ENCODE data around the gene BANP. TPM values are rescaled to one million over a fixed set of nuclear protein-coding genes. Genes with fewer than 3 reads are reported as not detected.
"Not testable (repeated sequence)": the region's sequence is repeated elsewhere in the genome, so short reads cannot be mapped to it uniquely, and the experiment has no call there.

BANP gene
- total and polyA plus RNA-seq, 4 donors, result 7.4 to 35.6 (median 19.7) TPM

DNA sequence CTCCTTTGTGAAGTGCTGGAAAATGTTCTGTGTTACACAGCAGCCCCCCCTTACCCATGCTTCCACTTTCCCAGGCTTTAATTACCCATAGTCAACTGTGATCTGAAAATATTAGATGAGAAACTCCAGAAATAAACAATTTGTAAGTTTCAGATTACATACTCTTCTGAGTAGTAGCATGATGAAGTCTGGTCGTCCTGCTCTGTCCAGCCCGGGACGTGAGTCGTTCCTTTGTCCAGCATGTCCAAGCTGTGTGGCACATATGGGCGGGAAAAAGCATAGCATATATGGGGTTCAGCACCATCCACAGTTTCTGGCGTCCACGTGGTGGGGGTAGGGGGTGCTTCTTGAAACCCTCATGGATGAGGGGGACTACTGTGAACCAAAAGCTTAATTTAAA lies 83.5 kb downstream of the BANP start:
- no peak overlapping the region for H3K4me3 ChIP-seq (ENCODE audit: low read length in 2 of 2)
- intact Hi-C loops (cut with DNase I), result no loop called here
- H3K36me3 ChIP-seq (ENCODE audit: control insufficient read depth in 1 of 2, insufficient read depth in 2 of 2, low read length in 1 of 2), result no peaks in the 10 kb centered on the region
- H3K27me3 ChIP-seq (ENCODE audit: control insufficient read depth in 1 of 2, insufficient read depth in 2 of 2, low read length in 1 of 2), result no peaks in the 10 kb centered on the region
- no peak overlapping the region for H3K27ac ChIP-seq (ENCODE audit: low read depth in 1 of 2, low read length in 2 of 2)
- peak in 1 of 2 donors; percentile 40 for DNase-seq
- WGBS, 2 donors, result 90 to 92% methylated on average over 7 of the region's 7 CpGs
- ATAC-seq (ENCODE audit: low FRiP score), result no peak
- H3K4me1 ChIP-seq (ENCODE audit: control insufficient read depth in 1 of 2, insufficient read depth in 2 of 2, low read length in 2 of 2), result no peaks in the 10 kb centered on the region
- no peaks in the 10 kb centered on the region for H3K9me3 ChIP-seq (ENCODE audit: control insufficient read depth, low read length)

- WGBS, 2 donors, result 93% methylated on average over 14 of the region's 14 CpGs
- no peaks in the 10 kb centered on the region for H3K4me1 ChIP-seq (ENCODE audit: control insufficient read depth in 1 of 2, insufficient read depth in 2 of 2, low read length in 2 of 2)
- DNase-seq (peak; percentile 32 to 65), ATAC-seq (ENCODE audit: low FRiP score) (no peak)
- H3K27me3 ChIP-seq (ENCODE audit: control insufficient read depth in 1 of 2, insufficient read depth in 2 of 2, low read length in 1 of 2), result no peaks in the 10 kb centered on the region
- H3K27ac ChIP-seq (ENCODE audit: low read depth in 1 of 2, low read length in 2 of 2), result no peak overlapping the region
- no peaks in the 10 kb centered on the region for H3K9me3 ChIP-seq (ENCODE audit: control insufficient read depth, low read length)
- no peaks in the 10 kb centered on the region for H3K36me3 ChIP-seq (ENCODE audit: control insufficient read depth in 1 of 2, insufficient read depth in 2 of 2, low read length in 1 of 2)
- intact Hi-C loops (cut with DNase I), result no loop called here
- H3K4me3 ChIP-seq (ENCODE audit: low read length in 2 of 2), result no peak overlapping the region
Measured at GRCh38 chr16:88035292-88035691, 84.1 kb downstream of the BANP start.

DNA sequence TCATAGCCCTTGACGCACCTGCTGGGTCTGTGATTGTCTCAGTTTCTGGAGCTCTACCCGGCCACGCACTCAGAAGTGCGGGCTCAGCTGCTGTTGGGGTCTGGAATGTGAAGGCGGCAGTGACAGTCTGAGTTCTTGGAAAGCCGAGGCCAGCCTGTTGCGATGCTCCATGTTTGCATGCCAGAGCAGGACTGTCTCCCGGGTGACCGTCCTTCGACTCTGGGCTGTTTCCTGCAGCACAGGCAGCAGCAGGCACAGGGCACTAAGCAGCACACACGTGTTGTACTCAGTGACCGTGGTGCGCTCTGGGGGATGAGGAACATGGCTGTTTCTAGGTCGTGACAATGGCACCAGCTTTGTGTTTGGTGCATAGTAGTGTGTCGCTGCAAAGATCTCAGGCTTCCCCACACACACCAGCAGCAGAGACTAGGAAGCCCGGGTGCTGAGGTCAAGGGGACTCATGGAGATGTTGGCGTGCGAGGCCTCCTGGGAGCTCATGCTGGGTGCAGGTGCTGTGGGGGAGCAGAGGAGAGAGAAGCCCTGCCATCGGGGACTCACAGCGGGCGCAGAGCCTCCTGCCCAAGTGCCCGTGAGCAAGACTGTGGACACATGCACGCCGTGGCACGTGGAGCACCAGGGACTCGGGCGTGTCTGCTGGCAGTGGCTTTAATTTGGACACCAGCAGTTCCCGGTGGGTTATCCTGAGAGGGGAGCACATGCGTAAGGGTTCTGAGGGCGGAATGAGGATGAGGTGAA lies 84.8 kb downstream of the BANP start:
- H3K4me1 ChIP-seq (ENCODE audit: control insufficient read depth in 1 of 2, insufficient read depth in 2 of 2, low read length in 2 of 2); H3K27me3 ChIP-seq (ENCODE audit: control insufficient read depth in 1 of 2, insufficient read depth in 2 of 2, low read length in 1 of 2); H3K36me3 ChIP-seq (ENCODE audit: control insufficient read depth in 1 of 2, insufficient read depth in 2 of 2, low read length in 1 of 2); H3K4me3 ChIP-seq (ENCODE audit: low read length in 2 of 2); ATAC-seq (ENCODE audit: low FRiP score); H3K9me3 ChIP-seq (ENCODE audit: control insufficient read depth, low read length); intact Hi-C loops (cut with DNase I); H3K27ac ChIP-seq (ENCODE audit: low read depth in 1 of 2, low read length in 2 of 2): not testable (repeated sequence)
- 95 to 96% methylated on average over 30 of the region's 30 CpGs for WGBS, 2 donors
- DNase-seq, result peak; percentile 30 to 62

- intact Hi-C loops (cut with DNase I); H3K27ac ChIP-seq (ENCODE audit: low read depth in 1 of 2, low read length in 2 of 2); H3K4me1 ChIP-seq (ENCODE audit: control insufficient read depth in 1 of 2, insufficient read depth in 2 of 2, low read length in 2 of 2); H3K36me3 ChIP-seq (ENCODE audit: control insufficient read depth in 1 of 2, insufficient read depth in 2 of 2, low read length in 1 of 2); H3K27me3 ChIP-seq (ENCODE audit: control insufficient read depth in 1 of 2, insufficient read depth in 2 of 2, low read length in 1 of 2); H3K4me3 ChIP-seq (ENCODE audit: low read length in 2 of 2); H3K9me3 ChIP-seq (ENCODE audit: control insufficient read depth, low read length); ATAC-seq (ENCODE audit: low FRiP score): not testable (repeated sequence)
- 94% methylated on average over 10 of the region's 10 CpGs for WGBS, 2 donors
- DNase-seq, result peak in 1 of 2 donors; percentile 12
Measured at GRCh38 chr16:88036640-88036996, 85.4 kb downstream of the BANP start.

DNA sequence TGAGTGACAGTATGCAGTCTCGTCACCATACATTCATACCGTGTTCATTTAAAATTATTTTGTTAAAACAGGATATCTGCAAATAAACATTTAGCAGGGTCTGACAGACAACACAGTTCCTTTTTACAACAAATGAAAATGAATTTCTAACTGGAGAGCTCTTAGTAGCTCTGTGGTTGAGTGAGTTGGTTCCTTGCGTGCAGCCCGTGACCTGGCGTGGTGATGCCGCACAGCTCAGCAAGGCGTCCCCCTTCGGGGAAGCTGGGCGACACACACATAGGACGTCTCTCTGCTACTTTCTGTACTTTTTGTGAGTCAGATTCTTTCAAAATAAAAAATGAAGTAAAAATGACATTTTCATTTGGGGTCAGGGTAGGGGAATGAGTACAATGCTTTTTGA lies 86.1 kb downstream of the BANP start:
- H3K36me3 ChIP-seq (ENCODE audit: control insufficient read depth in 1 of 2, insufficient read depth in 2 of 2, low read length in 1 of 2); H3K27ac ChIP-seq (ENCODE audit: low read depth in 1 of 2, low read length in 2 of 2); H3K4me1 ChIP-seq (ENCODE audit: control insufficient read depth in 1 of 2, insufficient read depth in 2 of 2, low read length in 2 of 2); H3K4me3 ChIP-seq (ENCODE audit: low read length in 2 of 2); DNase-seq; intact Hi-C loops (cut with DNase I); ATAC-seq (ENCODE audit: low FRiP score); H3K9me3 ChIP-seq (ENCODE audit: control insufficient read depth, low read length); H3K27me3 ChIP-seq (ENCODE audit: control insufficient read depth in 1 of 2, insufficient read depth in 2 of 2, low read length in 1 of 2): not testable (repeated sequence)
- 95% methylated on average over 9 of the region's 10 CpGs for WGBS, 2 donors

DNA sequence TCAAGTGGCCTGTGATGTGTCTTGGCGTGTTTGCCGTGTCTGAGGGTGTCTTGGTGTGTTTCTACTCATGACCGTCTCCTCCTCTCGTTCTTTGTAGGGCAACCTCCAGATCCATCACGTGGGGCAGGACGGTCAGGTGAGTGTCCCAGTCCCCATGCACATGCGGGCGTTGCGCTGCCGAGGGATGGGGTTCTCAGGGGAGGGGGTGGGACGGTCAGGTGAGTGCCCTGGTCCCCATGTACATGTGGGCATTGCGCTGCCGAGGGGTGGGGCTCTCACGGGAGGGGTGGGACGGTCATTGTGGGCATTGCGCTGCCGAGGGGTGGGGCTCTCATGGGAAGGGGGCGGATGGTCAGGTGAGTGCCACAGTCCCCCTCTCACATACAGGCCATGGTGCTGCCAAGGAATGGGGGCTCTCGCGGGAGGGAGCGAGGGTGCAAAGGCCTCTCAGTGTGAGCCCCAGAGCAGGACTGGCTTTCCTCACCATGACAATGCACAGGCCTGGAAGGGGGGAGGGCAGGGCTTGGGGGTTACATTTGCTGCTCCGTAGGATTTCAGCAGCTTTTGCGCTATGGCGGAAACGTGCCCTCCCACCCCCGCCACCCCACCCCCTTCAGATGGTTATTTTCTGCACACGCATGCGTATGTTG lies 86.8 kb downstream of the BANP start:
- 90 to 93% methylated on average over 27 to 28 of the region's 28 CpGs for WGBS, 2 donors
- peak in 1 of 2 donors; percentile 39 for DNase-seq

DNA sequence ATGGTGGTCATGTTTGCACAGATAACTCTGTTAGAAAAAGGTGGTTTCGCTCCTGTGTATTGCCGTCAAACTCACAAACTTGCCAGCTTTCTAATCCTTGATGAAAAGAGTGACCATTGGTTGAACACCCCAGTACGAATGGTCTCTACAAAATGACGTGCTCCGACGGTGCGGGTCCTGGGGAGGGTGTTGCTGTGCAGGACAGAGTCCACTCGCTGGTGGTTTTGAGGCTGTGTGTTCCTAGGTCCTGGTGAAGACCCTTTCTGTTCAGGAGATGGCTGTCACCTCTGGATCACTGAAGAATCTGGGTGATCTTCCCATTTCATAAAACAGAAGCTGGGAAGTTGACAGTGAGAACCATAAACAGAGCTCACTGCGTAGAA lies 87.3 kb downstream of the BANP start:
- H3K27ac ChIP-seq (ENCODE audit: low read depth in 1 of 2, low read length in 2 of 2); H3K36me3 ChIP-seq (ENCODE audit: control insufficient read depth in 1 of 2, insufficient read depth in 2 of 2, low read length in 1 of 2); H3K4me1 ChIP-seq (ENCODE audit: control insufficient read depth in 1 of 2, insufficient read depth in 2 of 2, low read length in 2 of 2); H3K9me3 ChIP-seq (ENCODE audit: control insufficient read depth, low read length); intact Hi-C loops (cut with DNase I); H3K27me3 ChIP-seq (ENCODE audit: control insufficient read depth in 1 of 2, insufficient read depth in 2 of 2, low read length in 1 of 2); ATAC-seq (ENCODE audit: low FRiP score); H3K4me3 ChIP-seq (ENCODE audit: low read length in 2 of 2): not testable (repeated sequence)
- 93% methylated on average over 9 of the region's 9 CpGs for WGBS, 2 donors
- DNase-seq, result peak in 1 of 2 donors; percentile 45

More for the DNA sequence above, 86.8 kb downstream of the BANP start:
- H3K27ac ChIP-seq (ENCODE audit: low read depth in 1 of 2, low read length in 2 of 2); ATAC-seq (ENCODE audit: low FRiP score); H3K4me3 ChIP-seq (ENCODE audit: low read length in 2 of 2); H3K27me3 ChIP-seq (ENCODE audit: control insufficient read depth in 1 of 2, insufficient read depth in 2 of 2, low read length in 1 of 2); H3K4me1 ChIP-seq (ENCODE audit: control insufficient read depth in 1 of 2, insufficient read depth in 2 of 2, low read length in 2 of 2); intact Hi-C loops (cut with DNase I); H3K9me3 ChIP-seq (ENCODE audit: control insufficient read depth, low read length); H3K36me3 ChIP-seq (ENCODE audit: control insufficient read depth in 1 of 2, insufficient read depth in 2 of 2, low read length in 1 of 2): not testable (repeated sequence)

- H3K27me3 ChIP-seq (ENCODE audit: control insufficient read depth in 1 of 2, insufficient read depth in 2 of 2, low read length in 1 of 2), result no peaks in the 10 kb centered on the region
- no peaks in the 10 kb centered on the region for H3K36me3 ChIP-seq (ENCODE audit: control insufficient read depth in 1 of 2, insufficient read depth in 2 of 2, low read length in 1 of 2)
- intact Hi-C loops (cut with DNase I), result no loop called here
- no peak for ATAC-seq (ENCODE audit: low FRiP score)
- H3K9me3 ChIP-seq (ENCODE audit: control insufficient read depth, low read length), result no peaks in the 10 kb centered on the region
- DNase-seq, result no peak
- no peak overlapping the region for H3K27ac ChIP-seq (ENCODE audit: low read depth in 1 of 2, low read length in 2 of 2)
- WGBS, 2 donors, result 93% methylated on average over 11 of the region's 11 CpGs
- no peaks in the 10 kb centered on the region for H3K4me1 ChIP-seq (ENCODE audit: control insufficient read depth in 1 of 2, insufficient read depth in 2 of 2, low read length in 2 of 2)
- H3K4me3 ChIP-seq (ENCODE audit: low read length in 2 of 2), result no peak overlapping the region
Measured at GRCh38 chr16:88039591-88039990, 88.4 kb downstream of the BANP start.

All from aorta (tissue), 5 donors.